Panc1 (cell line): Measurements from ENCODE around the gene ADGRF1. TPM values are rescaled to one million over a fixed set of nuclear protein-coding genes. Genes with fewer than 3 reads are reported as not detected.

Experiments
- ATAC-seq: fragments of 200-7000 bp; cut with Tn5 transposase; 2 replicates; pipeline ENCODE4 v1.9.1; 2020; ENCODE audit warnings: mild to moderate bottlenecking, moderate library complexity
- BruUV-seq: library from RNA; stranded (reverse); fragments of 400-500 nt; replicated peaks from 2 replicates; lab custom pipeline; 2021; lab: Mats Ljungman, UMichigan
- CTCF ChIA-PET: fragments of 300-600 bp; sonication (Branson Sonifier 250); formaldehyde crosslinking; loops from one replicate; lab custom pipeline; 2022; ENCODE audit warnings: antibody characterized with exemption; lab: Charles Lee
- POLR2A ChIA-PET: fragments of 300-600 bp; sonication (Branson Sonifier 250); formaldehyde crosslinking; loops from one replicate; lab custom pipeline; 2022; ENCODE audit warnings: antibody characterized with exemption; lab: Charles Lee
- DNase-seq: peaks from one replicate; pipeline ENCODE4 v3.0.0-alpha.2; 2010; ENCODE audit warnings: low read depth, low spot score
- H3K27ac ChIP-seq: 2 replicates; pipeline ENCODE4 v1.5.1; 2011; ENCODE audit warnings: mild to moderate bottlenecking, low read length, inconsistent platforms
- H3K27me3 ChIP-seq: fragments of 200-500 bp; sonication (Bioruptor generic); 2 replicates; pipeline ENCODE4 v1.6.0; 2014; ENCODE audit warnings: low read length, inconsistent platforms; ENCODE audit not compliant: control insufficient read depth, insufficient read depth
- H3K36me3 ChIP-seq: fragments of 200-500 bp; sonication (Bioruptor generic); 2 replicates; pipeline ENCODE4 v1.5.1; 2014; ENCODE audit warnings: inconsistent platforms, mild to moderate bottlenecking, low read length, moderate library complexity; ENCODE audit not compliant: control insufficient read depth, insufficient read depth
- H3K4me1 ChIP-seq: 2 replicates; pipeline ENCODE4 v1.5.1; 2011; ENCODE audit warnings: inconsistent platforms, mild to moderate bottlenecking, low read length, moderate library complexity; ENCODE audit not compliant: control insufficient read depth, insufficient read depth
- H3K4me3 ChIP-seq, 2 experiments: 2 replicates each; pipeline ENCODE4 v1.5.1; 2011 to 2012; ENCODE audit warnings: low read depth in 2 of 2, low read length in 2 of 2, mild to moderate bottlenecking in 2 of 2, inconsistent platforms in 1 of 2, moderate library complexity in 1 of 2
- H3K9me3 ChIP-seq: fragments of 200-500 bp; sonication (Bioruptor generic); 2 replicates; pipeline ENCODE4 v1.5.1; 2014; ENCODE audit warnings: low read depth, mild to moderate bottlenecking, inconsistent platforms, low read length, moderate library complexity; ENCODE audit not compliant: control insufficient read depth, insufficient read depth
- CTCF ChIP-seq: fragments of 450-650 bp; IDR thresholded peaks from 2 replicates; pipeline ENCODE4 v1.5.1; 2017; ENCODE audit warnings: mild to moderate bottlenecking
- POLR2AphosphoS5 ChIP-seq: IDR thresholded peaks from 2 replicates; pipeline ENCODE4 v1.6.1; 2012; ENCODE audit warnings: mild to moderate bottlenecking, low read depth, low read length, moderate library complexity
- REST ChIP-seq, 2 experiments: IDR thresholded peaks; 2 replicates each; pipeline ENCODE4 v1.6.1; 2011 to 2012; ENCODE audit warnings: low read depth in 2 of 2, control low read depth in 1 of 2, low read length in 1 of 2, mild to moderate bottlenecking in 1 of 2, moderate library complexity in 1 of 2; ENCODE audit not compliant: insufficient read depth in 1 of 2
- SIN3A ChIP-seq: IDR thresholded peaks from 2 replicates; pipeline ENCODE4 v1.6.1; 2012; ENCODE audit warnings: low read depth, mild to moderate bottlenecking, low read length, moderate library complexity, borderline replicate concordance; ENCODE audit not compliant: insufficient read depth
- TCF7L2 ChIP-seq: IDR thresholded peaks from 2 replicates; pipeline ENCODE4 v1.6.1; 2011; ENCODE audit warnings: mild to moderate bottlenecking, low read depth, low read length, inconsistent platforms
- in situ Hi-C: cut with HindIII; loops from 2 replicates; pipeline ENCODE4 v1.10.0; 2016; ENCODE audit warnings: low sequenced_read_pairs, low pct_unique_long_range_greater_than_20kb
- intact Hi-C: fragments of 100-400 bp; cut with micrococcal nuclease; formaldehyde crosslinking; loops from one replicate; pipeline ENCODE4 v1.10.0; 2022; ENCODE audit not compliant: unreplicated experiment
- total RNA-seq: library from RNA; stranded (reverse); gene quantifications from one replicate; pipeline ENCODE4 v1.2.1, GENCODE V29; 2021; ENCODE audit not compliant: unreplicated experiment

Gene ADGRF1
- total RNA-seq, 1 experiment from 2014 or later: 0.95 TPM

GRCh38 chr6:47047097-47047478, 5.0 kb upstream of the ADGRF1 start:
- Histone ChIP-seq H3K4me3 (no peak overlapping the region), H3K36me3 (no peaks in the 10 kb centered on the region), H3K9me3 (no peaks in the 10 kb centered on the region), H3K27ac (peak overlapping the region; percentile 62; the same call in 1 of the 2 replicates), H3K27me3 (no peaks in the 10 kb centered on the region), H3K4me1 (peaks cover 7% of the 10 kb centered on the region; the same call in 1 of the 2 replicates)
- intact Hi-C loops: loop anchor here (2.0 kb wide), 1 partner anchor 198 kb away; no protein-coding TSS in a partner anchor
- in situ Hi-C loops: no loop called here
- TF ChIP-seq SIN3A (no peak), CTCF (no peak), REST (IDR thresholded peaks at IDR 0.05; ENCODE audit: insufficient read depth in 1 of 2, low read depth in 2 of 2, low read length in 1 of 2) (no peak), TCF7L2 (no peak), POLR2AphosphoS5 (no peak)
- CTCF ChIA-PET: interaction anchor here (0.6 kb wide), 1 partner anchor 35 kb away, joined by 6 read pairs; no protein-coding TSS in a partner anchor
- no peak for DNase-seq
- ATAC-seq: peak; percentile 37
- POLR2A ChIA-PET: interaction anchor here (0.5 kb wide), 1 partner anchor 109 kb away, joined by 4 read pairs; no protein-coding TSS in a partner anchor
- no TSS peak for BruUV-seq

- ChIA-PET CTCF (no interaction called here), POLR2A (interaction anchor here (1.3 kb wide), 1 partner anchor 9 kb away, joined by 4 read pairs; no protein-coding TSS in a partner anchor)
- peak; percentile 62 for ATAC-seq
- TF ChIP-seq SIN3A (no peak), TCF7L2 (no peak), REST (IDR thresholded peaks at IDR 0.05; ENCODE audit: insufficient read depth in 1 of 2, low read depth in 2 of 2, low read length in 1 of 2) (no peak), CTCF (no peak), POLR2AphosphoS5 (no peak)
- H3K4me1 ChIP-seq: peaks cover 7% of the 10 kb centered on the region; the same call in 1 of the 2 replicates
- no peaks in the 10 kb centered on the region for H3K36me3 ChIP-seq
- DNase-seq: no peak
- H3K27me3 ChIP-seq: no peaks in the 10 kb centered on the region
- BruUV-seq: no TSS peak
- no peak overlapping the region for H3K4me3 ChIP-seq
- intact Hi-C loops: no loop called here
- H3K27ac ChIP-seq: peak overlapping the region; percentile 23; the same call in 1 of the 2 replicates
- in situ Hi-C loops: no loop called here
- no peaks in the 10 kb centered on the region for H3K9me3 ChIP-seq
These were observed 2.3 kb upstream of the ADGRF1 start for GRCh38 chr6:47044397-47044796.
